ENCODE results near the gene LCN1. TPM values are rescaled to one million over a fixed set of nuclear protein-coding genes. Genes with fewer than 3 reads are reported as not detected.

The LCN1 gene
- polyA plus RNA-seq, 1 donor (not counting 4 experiments of a cell fraction or from before 2014, with no cell fraction given), result not detected

GRCh38 chr9:135525241-135526088 is 4.2 kb downstream of the LCN1 start:
- FAIRE-seq (no peak), DNase-seq (ENCODE audit: low read depth, low spot score) (no peak)
- Histone ChIP-seq H3K27ac (ENCODE audit: control insufficient read depth, insufficient read depth, low read length) (no peak overlapping the region), H3K4me2 (ENCODE audit: control insufficient read depth, extremely low read depth, insufficient read depth, low read depth, low read length) (no peak overlapping the region), H3K79me2 (ENCODE audit: control insufficient read depth, insufficient read depth, low read length) (no peaks in the 10 kb centered on the region), H3K9me1 (ENCODE audit: control insufficient read depth, extremely low read depth, insufficient read depth, low read length) (no peaks in the 10 kb centered on the region), H3K9ac (ENCODE audit: control insufficient read depth, extremely low read depth, insufficient read depth, low read length) (no peak overlapping the region), H3K4me1 (ENCODE audit: control insufficient read depth, extremely low read depth, insufficient read depth, low read length) (no peaks in the 10 kb centered on the region), H3K9me3 (ENCODE audit: control insufficient read depth, low read depth, low read length) (no peaks in the 10 kb centered on the region), H4K20me1 (ENCODE audit: control insufficient read depth, extremely low read depth, insufficient read depth, low read length) (no peaks in the 10 kb centered on the region), H3K36me3 (ENCODE audit: control insufficient read depth in 2 of 2, extremely low read depth in 1 of 2, insufficient read depth in 2 of 2, low read length in 2 of 2) (no peaks in the 10 kb centered on the region), H3K4me3 (ENCODE audit: control insufficient read depth in 2 of 3, extremely low read depth in 1 of 3, insufficient read depth in 2 of 3, low read depth in 1 of 3, low read length in 3 of 3) (no peak overlapping the region), H2AFZ (ENCODE audit: control insufficient read depth, low read length) (no peak overlapping the region), H3K27me3 (ENCODE audit: control insufficient read depth, extremely low read depth, insufficient read depth, low read length) (peaks cover 4% of the 10 kb centered on the region)
- dilution Hi-C loops (cut with MboI; ENCODE audit: extremely low pct_ligation_motif_present, low sequenced_read_pairs), result no loop called here
- TF ChIP-seq EZH2 (IDR thresholded peaks at IDR 0.05; ENCODE audit: low read length), result no peak
- TF ChIP-seq CTCF (optimal IDR thresholded peaks at IDR 0.05 in 1 of 3, IDR thresholded peaks at IDR 0.05 in 1 of 3, conservative IDR thresholded peaks at IDR 0.05 in 1 of 3; ENCODE audit: extremely low read depth in 1 of 3, insufficient read depth in 2 of 3, low read length in 3 of 3), result no peak

GRCh38 chr9:135526089-135526729 is 5.0 kb downstream of the LCN1 start:
- Histone ChIP-seq H3K9me1 (ENCODE audit: control insufficient read depth, extremely low read depth, insufficient read depth, low read length) (no peaks in the 10 kb centered on the region), H4K20me1 (ENCODE audit: control insufficient read depth, extremely low read depth, insufficient read depth, low read length) (no peaks in the 10 kb centered on the region), H3K9ac (ENCODE audit: control insufficient read depth, extremely low read depth, insufficient read depth, low read length) (no peak overlapping the region), H3K4me1 (ENCODE audit: control insufficient read depth, extremely low read depth, insufficient read depth, low read length) (no peaks in the 10 kb centered on the region), H3K27me3 (ENCODE audit: control insufficient read depth, extremely low read depth, insufficient read depth, low read length) (no peaks in the 10 kb centered on the region), H3K36me3 (ENCODE audit: control insufficient read depth in 2 of 2, extremely low read depth in 1 of 2, insufficient read depth in 2 of 2, low read length in 2 of 2) (no peaks in the 10 kb centered on the region), H3K9me3 (ENCODE audit: control insufficient read depth, low read depth, low read length) (no peaks in the 10 kb centered on the region), H3K4me2 (ENCODE audit: control insufficient read depth, extremely low read depth, insufficient read depth, low read depth, low read length) (no peak overlapping the region), H2AFZ (ENCODE audit: control insufficient read depth, low read length) (no peak overlapping the region), H3K27ac (ENCODE audit: control insufficient read depth, insufficient read depth, low read length) (no peak overlapping the region), H3K79me2 (ENCODE audit: control insufficient read depth, insufficient read depth, low read length) (no peaks in the 10 kb centered on the region), H3K4me3 (ENCODE audit: control insufficient read depth in 2 of 3, extremely low read depth in 1 of 3, insufficient read depth in 2 of 3, low read depth in 1 of 3, low read length in 3 of 3) (no peak overlapping the region)
- FAIRE-seq, result no peak
- dilution Hi-C loops (cut with MboI; ENCODE audit: extremely low pct_ligation_motif_present, low sequenced_read_pairs), result no loop called here
- no peak for TF ChIP-seq CTCF (optimal IDR thresholded peaks at IDR 0.05 in 1 of 3, IDR thresholded peaks at IDR 0.05 in 1 of 3, conservative IDR thresholded peaks at IDR 0.05 in 1 of 3; ENCODE audit: extremely low read depth in 1 of 3, insufficient read depth in 2 of 3, low read length in 3 of 3)
- no peak for TF ChIP-seq EZH2 (IDR thresholded peaks at IDR 0.05; ENCODE audit: low read length)
- no peak for DNase-seq (ENCODE audit: low read depth, low spot score)
